ENCODE data around the gene OR51B4. TPM values are rescaled to one million over a fixed set of nuclear protein-coding genes. Genes with fewer than 3 reads are reported as not detected.
"Not testable (repeated sequence)": the region's sequence is repeated elsewhere in the genome, so short reads cannot be mapped to it uniquely, and the experiment has no call there.

The OR51B4 gene
- total and polyA plus RNA-seq, 2 donors = not detected

- no peak overlapping the region for H3K27ac ChIP-seq (ENCODE audit: low read depth in 1 of 2, low read length in 1 of 2)
- H3K4me1 ChIP-seq (ENCODE audit: control insufficient read depth in 2 of 2, insufficient read depth in 2 of 2, low read length in 2 of 2) = no peaks in the 10 kb centered on the region
- H3K27me3 ChIP-seq (ENCODE audit: control insufficient read depth in 2 of 2, insufficient read depth in 1 of 2, low read length in 1 of 2) = no peaks in the 10 kb centered on the region
- H3K4me3 ChIP-seq (ENCODE audit: low read length in 2 of 2) = no peak overlapping the region
- no peak for DNase-seq (ENCODE audit: low read depth in 6 of 9, low spot score in 9 of 9)
- no peaks in the 10 kb centered on the region for H3K36me3 ChIP-seq (ENCODE audit: control insufficient read depth in 2 of 2, insufficient read depth in 2 of 2, low read length in 1 of 2)
- no peaks in the 10 kb centered on the region for H3K9me3 ChIP-seq (ENCODE audit: control insufficient read depth in 2 of 2, insufficient read depth in 1 of 2, low read length in 1 of 2)
- WGBS = 75% methylated on average over 1 of the region's 1 CpG
These were observed 33.4 kb upstream of the OR51B4 start for GRCh38 chr11:5335170-5335569.

- no peak within 1 kb of the TSS for H3K27ac ChIP-seq (ENCODE audit: low read depth in 1 of 2, low read length in 1 of 2)
- WGBS = 79% methylated on average over 3 of the region's 3 CpGs
- H3K27me3 ChIP-seq (ENCODE audit: control insufficient read depth in 2 of 2, insufficient read depth in 1 of 2, low read length in 1 of 2) = no peaks in the 10 kb centered on the region
- H3K9me3 ChIP-seq (ENCODE audit: control insufficient read depth in 2 of 2, insufficient read depth in 1 of 2, low read length in 1 of 2) = no peaks in the 10 kb centered on the region
- no peaks in the 10 kb centered on the region for H3K4me1 ChIP-seq (ENCODE audit: control insufficient read depth in 2 of 2, insufficient read depth in 2 of 2, low read length in 2 of 2)
- DNase-seq (ENCODE audit: low read depth in 6 of 9, low spot score in 9 of 9) = no peak
- H3K4me3 ChIP-seq (ENCODE audit: low read length in 2 of 2) = no peak within 1 kb of the TSS
- H3K36me3 ChIP-seq (ENCODE audit: control insufficient read depth in 2 of 2, insufficient read depth in 2 of 2, low read length in 1 of 2) = no peaks in the 10 kb centered on the region
These were observed 22.5 kb upstream of the OR51B4 start, which contains the start of gene OR51B2 for GRCh38 chr11:5324197-5324596. TSS of gene OR51B2 (minus strand) at chr11:5324297. CDS start at chr11:5324297, 0 bp downstream.

GRCh38 chr11:5317292-5317691 lies 15.5 kb upstream of the OR51B4 start:
- 86% methylated on average over 5 of the region's 5 CpGs for WGBS
- Histone ChIP-seq H3K4me1 (ENCODE audit: control insufficient read depth in 2 of 2, insufficient read depth in 2 of 2, low read length in 2 of 2) (no peaks in the 10 kb centered on the region), H3K27me3 (ENCODE audit: control insufficient read depth in 2 of 2, insufficient read depth in 1 of 2, low read length in 1 of 2) (no peaks in the 10 kb centered on the region), H3K36me3 (ENCODE audit: control insufficient read depth in 2 of 2, insufficient read depth in 2 of 2, low read length in 1 of 2) (no peaks in the 10 kb centered on the region), H3K27ac (ENCODE audit: low read depth in 1 of 2, low read length in 1 of 2) (no peak overlapping the region), H3K9me3 (ENCODE audit: control insufficient read depth in 2 of 2, insufficient read depth in 1 of 2, low read length in 1 of 2) (no peaks in the 10 kb centered on the region), H3K4me3 (ENCODE audit: low read length in 2 of 2) (no peak overlapping the region)
- DNase-seq (ENCODE audit: low read depth in 6 of 9, low spot score in 9 of 9) = no peak

- H3K9me3 ChIP-seq (ENCODE audit: control insufficient read depth in 2 of 2, insufficient read depth in 1 of 2, low read length in 1 of 2); H3K27me3 ChIP-seq (ENCODE audit: control insufficient read depth in 2 of 2, insufficient read depth in 1 of 2, low read length in 1 of 2); H3K36me3 ChIP-seq (ENCODE audit: control insufficient read depth in 2 of 2, insufficient read depth in 2 of 2, low read length in 1 of 2); H3K4me1 ChIP-seq (ENCODE audit: control insufficient read depth in 2 of 2, insufficient read depth in 2 of 2, low read length in 2 of 2); H3K4me3 ChIP-seq (ENCODE audit: low read length in 2 of 2); DNase-seq (ENCODE audit: low read depth in 6 of 9, low spot score in 9 of 9); H3K27ac ChIP-seq (ENCODE audit: low read depth in 1 of 2, low read length in 1 of 2): not testable (repeated sequence)
- 92% methylated on average over 3 of the region's 3 CpGs for WGBS
These were observed 11.7 kb upstream of the OR51B4 start for GRCh38 chr11:5313326-5314023.

- H3K36me3 ChIP-seq (ENCODE audit: control insufficient read depth in 2 of 2, insufficient read depth in 2 of 2, low read length in 1 of 2) = no peaks in the 10 kb centered on the region
- H3K4me3 ChIP-seq (ENCODE audit: low read length in 2 of 2) = no peak overlapping the region
- no peaks in the 10 kb centered on the region for H3K4me1 ChIP-seq (ENCODE audit: control insufficient read depth in 2 of 2, insufficient read depth in 2 of 2, low read length in 2 of 2)
- no peaks in the 10 kb centered on the region for H3K27me3 ChIP-seq (ENCODE audit: control insufficient read depth in 2 of 2, insufficient read depth in 1 of 2, low read length in 1 of 2)
- no peaks in the 10 kb centered on the region for H3K9me3 ChIP-seq (ENCODE audit: control insufficient read depth in 2 of 2, insufficient read depth in 1 of 2, low read length in 1 of 2)
- WGBS = 95% methylated on average over 1 of the region's 1 CpG
- no peak for DNase-seq (ENCODE audit: low read depth in 6 of 9, low spot score in 9 of 9)
- no peak overlapping the region for H3K27ac ChIP-seq (ENCODE audit: low read depth in 1 of 2, low read length in 1 of 2)
These were observed 8.7 kb upstream of the OR51B4 start for GRCh38 chr11:5310423-5310822.

GRCh38 chr11:5307256-5308019 lies 5.7 kb upstream of the OR51B4 start:
- no peaks in the 10 kb centered on the region for H3K4me1 ChIP-seq (ENCODE audit: control insufficient read depth in 2 of 2, insufficient read depth in 2 of 2, low read length in 2 of 2)
- no peak for DNase-seq (ENCODE audit: low read depth in 6 of 9, low spot score in 9 of 9)
- no peaks in the 10 kb centered on the region for H3K36me3 ChIP-seq (ENCODE audit: control insufficient read depth in 2 of 2, insufficient read depth in 2 of 2, low read length in 1 of 2)
- no peak overlapping the region for H3K27ac ChIP-seq (ENCODE audit: low read depth in 1 of 2, low read length in 1 of 2)
- H3K4me3 ChIP-seq (ENCODE audit: low read length in 2 of 2) = no peak overlapping the region
- WGBS = 93% methylated on average over 2 of the region's 2 CpGs
- H3K9me3 ChIP-seq (ENCODE audit: control insufficient read depth in 2 of 2, insufficient read depth in 1 of 2, low read length in 1 of 2) = no peaks in the 10 kb centered on the region
- H3K27me3 ChIP-seq (ENCODE audit: control insufficient read depth in 2 of 2, insufficient read depth in 1 of 2, low read length in 1 of 2) = no peaks in the 10 kb centered on the region

GRCh38 chr11:5304046-5304445 lies 2.3 kb upstream of the OR51B4 start:
- no peaks in the 10 kb centered on the region for H3K36me3 ChIP-seq (ENCODE audit: control insufficient read depth in 2 of 2, insufficient read depth in 2 of 2, low read length in 1 of 2)
- H3K4me3 ChIP-seq (ENCODE audit: low read length in 2 of 2) = no peak overlapping the region
- 52% methylated on average over 1 of the region's 1 CpG for WGBS
- H3K27me3 ChIP-seq (ENCODE audit: control insufficient read depth in 2 of 2, insufficient read depth in 1 of 2, low read length in 1 of 2) = no peaks in the 10 kb centered on the region
- H3K9me3 ChIP-seq (ENCODE audit: control insufficient read depth in 2 of 2, insufficient read depth in 1 of 2, low read length in 1 of 2) = no peaks in the 10 kb centered on the region
- DNase-seq (ENCODE audit: low read depth in 6 of 9, low spot score in 9 of 9) = no peak
- no peaks in the 10 kb centered on the region for H3K4me1 ChIP-seq (ENCODE audit: control insufficient read depth in 2 of 2, insufficient read depth in 2 of 2, low read length in 2 of 2)
- H3K27ac ChIP-seq (ENCODE audit: low read depth in 1 of 2, low read length in 1 of 2) = no peak overlapping the region

GRCh38 chr11:5303626-5304025 lies 1.9 kb upstream of the OR51B4 start:
- Histone ChIP-seq H3K4me1 (ENCODE audit: control insufficient read depth in 2 of 2, insufficient read depth in 2 of 2, low read length in 2 of 2) (no peaks in the 10 kb centered on the region), H3K36me3 (ENCODE audit: control insufficient read depth in 2 of 2, insufficient read depth in 2 of 2, low read length in 1 of 2) (no peaks in the 10 kb centered on the region), H3K27me3 (ENCODE audit: control insufficient read depth in 2 of 2, insufficient read depth in 1 of 2, low read length in 1 of 2) (no peaks in the 10 kb centered on the region), H3K9me3 (ENCODE audit: control insufficient read depth in 2 of 2, insufficient read depth in 1 of 2, low read length in 1 of 2) (no peaks in the 10 kb centered on the region), H3K27ac (ENCODE audit: low read depth in 1 of 2, low read length in 1 of 2) (no peak overlapping the region), H3K4me3 (ENCODE audit: low read length in 2 of 2) (no peak overlapping the region)
- 89% methylated on average over 5 of the region's 5 CpGs for WGBS
- DNase-seq (ENCODE audit: low read depth in 6 of 9, low spot score in 9 of 9) = no peak

- no peak overlapping the region for H3K27ac ChIP-seq (ENCODE audit: low read depth in 1 of 2, low read length in 1 of 2)
- 89% methylated on average over 3 of the region's 3 CpGs for WGBS
- H3K27me3 ChIP-seq (ENCODE audit: control insufficient read depth in 2 of 2, insufficient read depth in 1 of 2, low read length in 1 of 2) = no peaks in the 10 kb centered on the region
- no peak for DNase-seq (ENCODE audit: low read depth in 6 of 9, low spot score in 9 of 9)
- no peaks in the 10 kb centered on the region for H3K36me3 ChIP-seq (ENCODE audit: control insufficient read depth in 2 of 2, insufficient read depth in 2 of 2, low read length in 1 of 2)
- H3K4me1 ChIP-seq (ENCODE audit: control insufficient read depth in 2 of 2, insufficient read depth in 2 of 2, low read length in 2 of 2) = no peaks in the 10 kb centered on the region
- H3K4me3 ChIP-seq (ENCODE audit: low read length in 2 of 2) = no peak overlapping the region
- H3K9me3 ChIP-seq (ENCODE audit: control insufficient read depth in 2 of 2, insufficient read depth in 1 of 2, low read length in 1 of 2) = no peaks in the 10 kb centered on the region
These were observed 1.5 kb downstream of the OR51B4 start for GRCh38 chr11:5300251-5300650.

Measured in thymus (tissue), 11 donors.